A172 (cell line): Measurements from ENCODE around the gene PPWD1. TPM values are rescaled to one million over a fixed set of nuclear protein-coding genes. Genes with fewer than 3 reads are reported as not detected.
"Not testable (repeated sequence)": the region's sequence is repeated elsewhere in the genome, so short reads cannot be mapped to it uniquely, and the experiment has no call there.

ENCODE experiments used
- DNase-seq: peaks from one replicate; pipeline ENCODE4 v3.0.0-alpha.2; 2015; ENCODE audit warnings: low spot score
- total RNA-seq: library from RNA; depleted of rRNA; stranded (reverse); fragments of >200 nt; shearing (Covaris generic); gene quantifications from 2 replicates; pipeline ENCODE4 v1.2.3, GENCODE V29; 2014; rRNA removed

Gene PPWD1
- 35.4 and 47.1 TPM in 2 replicates for total RNA-seq

- DNase-seq: peak; percentile 96
Measured at GRCh38 chr5:65562731-65563701, at the start of gene PPWD1, which contains the start of gene CENPK. Gene PPWD1 (plus strand): TSS chr5:65563296. CDS start chr5:65563311, 15 bp downstream. Gene CENPK (minus strand): TSS chr5:65563168. CDS start chr5:65554907, 8,261 bp downstream.

- no peak for DNase-seq
Measured at GRCh38 chr5:65525726-65526125, 37.4 kb upstream of the PPWD1 start.

- DNase-seq: no peak
Measured at GRCh38 chr5:65530904-65531303, 32.2 kb upstream of the PPWD1 start.

- peak; percentile 53 for DNase-seq
Measured at GRCh38 chr5:65535529-65535987, 27.5 kb upstream of the PPWD1 start.

GRCh38 chr5:65539827-65540226 lies 23.3 kb upstream of the PPWD1 start:
- peak; percentile 70 for DNase-seq

GRCh38 chr5:65544473-65544872 lies 18.6 kb upstream of the PPWD1 start:
- DNase-seq: no peak

- DNase-seq: no peak
Measured at GRCh38 chr5:65546141-65546540, 17.0 kb upstream of the PPWD1 start.

GRCh38 chr5:65548281-65548680 lies 14.8 kb upstream of the PPWD1 start:
- no peak for DNase-seq

GRCh38 chr5:65553941-65554340 lies 9.2 kb upstream of the PPWD1 start:
- DNase-seq: no peak

- DNase-seq: peak; percentile 21
Measured at GRCh38 chr5:65555287-65555686, 7.8 kb upstream of the PPWD1 start.

- no peak for DNase-seq
Measured at GRCh38 chr5:65556181-65556580, 6.9 kb upstream of the PPWD1 start.

GRCh38 chr5:65556718-65557117 lies 6.4 kb upstream of the PPWD1 start:
- no peak for DNase-seq

- peak; percentile 6 for DNase-seq
Measured at GRCh38 chr5:65563777-65564176, 681 bp downstream of the PPWD1 start.

GRCh38 chr5:65566505-65566904 lies 3.4 kb downstream of the PPWD1 start:
- no peak for DNase-seq

- DNase-seq: no peak
Measured at GRCh38 chr5:65570598-65571226, 7.6 kb downstream of the PPWD1 start.

- no peak for DNase-seq
Measured at GRCh38 chr5:65577141-65577540, 14.0 kb downstream of the PPWD1 start.

GRCh38 chr5:65588694-65589093 lies 25.6 kb downstream of the PPWD1 start:
- no peak for DNase-seq

GRCh38 chr5:65601761-65602160 lies 38.7 kb downstream of the PPWD1 start:
- not testable (repeated sequence) for DNase-seq

- no peak for DNase-seq
Measured at GRCh38 chr5:65611524-65611923, 48.4 kb downstream of the PPWD1 start.

GRCh38 chr5:65612298-65612907 lies 49.3 kb downstream of the PPWD1 start:
- DNase-seq: no peak

GRCh38 chr5:65620021-65620420 lies 56.9 kb downstream of the PPWD1 start:
- no peak for DNase-seq

- DNase-seq: not testable (repeated sequence)
Measured at GRCh38 chr5:65621961-65622360, 58.9 kb downstream of the PPWD1 start.
